GM19397 (cell line): Measurements from ENCODE around the gene SMARCA2.

Experiments used
- ATAC-seq: cut with Tn5 transposase; IDR thresholded peaks from one replicate; pipeline ENCODE4 v1.9.1; 2021; ENCODE audit warnings: mild to moderate bottlenecking, moderate library complexity; ENCODE audit not compliant: unreplicated experiment

The SMARCA2 gene

DNA sequence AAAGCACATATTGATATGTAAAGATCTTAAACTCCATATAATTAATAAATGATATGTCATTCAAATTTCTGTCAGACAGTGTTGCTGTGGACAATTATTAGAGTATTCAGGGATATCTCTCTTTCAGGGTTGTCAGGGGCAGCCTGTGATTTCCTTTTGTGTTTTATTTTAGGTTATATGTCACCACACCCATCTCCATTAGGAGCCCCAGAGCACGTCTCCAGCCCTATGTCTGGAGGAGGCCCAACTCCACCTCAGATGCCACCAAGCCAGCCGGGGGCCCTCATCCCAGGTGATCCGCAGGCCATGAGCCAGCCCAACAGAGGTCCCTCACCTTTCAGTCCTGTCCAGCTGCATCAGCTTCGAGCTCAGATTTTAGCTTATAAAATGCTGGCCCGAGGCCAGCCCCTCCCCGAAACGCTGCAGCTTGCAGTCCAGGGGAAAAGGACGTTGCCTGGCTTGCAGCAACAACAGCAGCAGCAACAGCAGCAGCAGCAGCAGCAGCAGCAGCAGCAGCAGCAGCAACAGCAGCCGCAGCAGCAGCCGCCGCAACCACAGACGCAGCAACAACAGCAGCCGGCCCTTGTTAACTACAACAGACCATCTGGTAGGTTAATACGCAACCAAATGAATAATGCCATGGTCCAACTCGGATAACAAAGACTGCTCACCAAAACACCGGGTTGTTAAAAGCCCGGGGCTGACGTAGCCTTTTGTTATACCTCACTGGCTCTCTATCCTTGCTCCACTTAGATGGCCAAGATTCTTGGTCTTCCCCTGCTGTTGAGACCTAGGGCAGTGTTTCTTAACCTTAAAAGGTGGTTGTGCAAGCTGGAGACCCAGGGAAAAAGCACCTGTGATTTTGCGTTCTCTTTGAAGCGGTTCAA, 24.4 kb downstream of the SMARCA2 start:
- no peak for ATAC-seq

DNA sequence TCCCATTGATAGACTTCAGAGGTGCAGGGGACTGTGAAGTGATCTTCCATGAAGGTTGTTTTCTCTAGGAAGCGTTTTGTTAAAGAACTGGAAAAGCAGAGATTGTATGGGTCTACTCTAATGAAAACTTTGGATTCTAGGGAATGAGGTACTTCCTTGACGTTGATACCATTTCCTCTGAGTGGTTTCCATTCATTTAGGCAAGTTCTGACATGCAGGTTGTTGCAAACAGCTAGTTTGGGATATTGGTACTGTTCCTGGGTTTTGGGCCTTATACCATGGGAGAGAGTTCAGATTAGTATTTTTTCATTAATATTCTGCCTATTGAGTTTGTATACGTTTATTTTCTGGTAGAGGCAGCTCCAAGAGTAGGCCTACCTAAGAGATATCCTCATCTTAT, 25.7 kb downstream of the SMARCA2 start:
- no peak for ATAC-seq

DNA sequence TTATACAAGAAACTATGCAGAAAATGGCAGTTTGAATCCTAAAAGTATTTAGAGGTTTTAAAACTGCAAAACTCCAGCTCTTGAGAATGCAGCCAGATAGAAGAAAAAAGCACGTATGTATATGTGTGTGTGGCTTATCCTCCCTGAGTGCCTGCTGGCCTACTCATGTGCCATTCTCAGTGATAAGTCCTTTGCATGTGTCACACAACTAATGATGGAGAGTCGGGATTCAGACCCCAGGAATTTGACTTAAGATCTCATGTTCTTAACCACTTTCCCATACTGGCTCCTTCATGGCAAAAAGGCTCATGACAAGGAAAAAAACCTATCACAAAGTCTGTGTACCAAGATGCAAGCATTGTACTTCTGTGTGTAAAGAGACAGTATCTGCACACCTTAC, 26.6 kb downstream of the SMARCA2 start:
- no peak for ATAC-seq

DNA sequence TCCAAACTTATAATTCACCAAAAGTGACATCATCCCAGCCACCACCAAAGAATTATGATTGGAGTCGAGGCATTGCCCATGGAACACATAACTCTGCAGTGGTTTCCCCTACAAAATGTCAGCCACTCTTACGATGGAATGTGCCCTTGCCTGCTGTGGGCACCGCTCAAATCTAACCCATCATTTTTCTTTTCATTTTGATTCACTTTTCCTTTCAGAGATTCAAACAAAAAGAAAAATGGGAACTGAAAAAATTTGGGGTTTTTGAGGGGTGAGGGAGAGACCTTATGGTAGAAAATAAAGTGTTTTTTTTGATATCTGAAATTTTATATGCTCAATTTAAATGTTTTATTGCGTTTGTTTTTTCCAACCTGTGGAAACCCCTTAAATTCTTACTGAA, 28.1 kb downstream of the SMARCA2 start:
- no peak for ATAC-seq

DNA sequence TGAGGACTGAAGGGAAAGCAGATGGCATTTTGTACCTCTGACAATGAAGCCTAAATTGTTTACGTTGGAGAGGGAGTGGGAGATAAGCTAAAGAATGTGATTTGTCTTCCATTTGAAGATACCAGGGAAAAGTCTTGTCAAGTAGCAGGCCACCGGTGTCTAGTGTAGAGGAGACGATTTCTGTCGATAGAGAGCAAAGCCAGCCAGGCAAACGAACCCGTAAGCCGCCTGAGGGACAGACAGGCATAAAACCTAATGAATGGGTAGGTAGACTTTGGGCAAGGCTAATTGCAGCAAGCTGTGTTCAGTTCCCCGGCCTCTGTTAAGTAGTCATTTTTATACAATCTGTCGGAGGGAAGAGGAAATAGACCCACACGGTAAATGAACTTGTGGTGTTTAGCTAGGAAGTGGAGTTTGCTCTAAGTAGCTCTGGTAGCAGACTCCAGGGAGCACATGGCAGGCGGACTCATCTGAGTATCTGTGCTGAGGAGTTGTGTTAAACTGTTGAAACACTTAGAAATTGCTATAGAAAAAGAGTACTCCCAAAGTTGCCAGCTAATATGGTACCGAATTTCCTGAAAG, 28.8 kb downstream of the SMARCA2 start:
- ATAC-seq = peak; percentile 75

DNA sequence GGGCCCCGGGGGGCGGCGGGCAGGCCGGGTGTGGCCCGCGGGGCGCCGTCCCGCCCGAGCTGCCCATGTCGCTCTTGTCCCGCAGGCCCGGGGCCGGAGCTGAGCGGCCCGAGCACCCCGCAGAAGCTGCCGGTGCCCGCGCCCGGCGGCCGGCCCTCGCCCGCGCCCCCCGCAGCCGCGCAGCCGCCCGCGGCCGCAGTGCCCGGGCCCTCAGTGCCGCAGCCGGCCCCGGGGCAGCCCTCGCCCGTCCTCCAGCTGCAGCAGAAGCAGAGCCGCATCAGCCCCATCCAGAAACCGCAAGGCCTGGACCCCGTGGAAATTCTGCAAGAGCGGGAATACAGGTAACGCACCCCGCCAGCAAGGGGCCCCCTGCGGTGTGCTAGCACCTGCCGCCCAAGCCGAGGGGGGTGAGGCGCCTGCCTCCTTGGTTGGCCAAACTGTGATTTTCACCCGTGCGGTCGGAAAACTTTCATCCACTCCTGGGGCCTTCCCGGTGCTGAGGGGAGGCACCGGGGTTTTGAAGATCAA, 32.1 kb downstream of the SMARCA2 start:
- ATAC-seq = no peak

DNA sequence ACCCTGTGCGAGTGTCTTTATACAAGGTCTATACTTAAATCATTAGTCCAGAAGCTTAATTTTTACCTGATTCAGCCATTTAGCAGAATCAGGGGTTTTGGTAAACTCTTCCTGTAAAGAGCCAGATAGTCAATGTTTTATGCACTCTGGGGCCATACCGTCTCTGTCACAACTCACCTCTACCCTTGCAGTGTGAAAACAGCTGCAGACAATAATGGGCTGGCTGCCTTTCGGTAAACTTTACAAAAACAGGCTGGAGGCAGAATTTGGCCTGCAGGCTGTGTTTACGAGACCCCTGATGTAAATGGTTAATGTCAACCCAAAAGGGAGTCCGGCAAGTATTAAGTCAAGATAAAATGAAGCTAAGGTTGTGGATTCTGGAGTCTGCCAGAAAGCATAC, 32.8 kb downstream of the SMARCA2 start:
- ATAC-seq = no peak

DNA sequence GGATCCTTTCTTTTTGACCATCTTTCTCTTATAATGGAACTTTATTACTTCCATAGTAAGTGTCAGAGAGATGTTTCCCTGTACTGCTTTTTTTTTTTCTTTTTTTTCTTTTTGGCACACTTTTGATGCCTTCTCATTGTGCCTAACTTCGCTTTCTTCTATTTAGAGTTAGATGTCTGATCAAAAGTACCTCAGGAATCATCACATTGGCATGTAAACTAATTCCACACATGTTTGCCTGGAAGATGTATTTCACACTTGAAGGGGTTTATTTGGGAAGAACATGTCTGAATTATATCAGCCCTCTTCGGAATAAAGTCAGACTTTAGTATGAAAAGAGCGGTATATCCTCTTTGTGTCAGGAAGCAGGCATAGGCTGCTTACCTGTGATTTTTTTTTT, 35.1 kb downstream of the SMARCA2 start:
- ATAC-seq = no peak

DNA sequence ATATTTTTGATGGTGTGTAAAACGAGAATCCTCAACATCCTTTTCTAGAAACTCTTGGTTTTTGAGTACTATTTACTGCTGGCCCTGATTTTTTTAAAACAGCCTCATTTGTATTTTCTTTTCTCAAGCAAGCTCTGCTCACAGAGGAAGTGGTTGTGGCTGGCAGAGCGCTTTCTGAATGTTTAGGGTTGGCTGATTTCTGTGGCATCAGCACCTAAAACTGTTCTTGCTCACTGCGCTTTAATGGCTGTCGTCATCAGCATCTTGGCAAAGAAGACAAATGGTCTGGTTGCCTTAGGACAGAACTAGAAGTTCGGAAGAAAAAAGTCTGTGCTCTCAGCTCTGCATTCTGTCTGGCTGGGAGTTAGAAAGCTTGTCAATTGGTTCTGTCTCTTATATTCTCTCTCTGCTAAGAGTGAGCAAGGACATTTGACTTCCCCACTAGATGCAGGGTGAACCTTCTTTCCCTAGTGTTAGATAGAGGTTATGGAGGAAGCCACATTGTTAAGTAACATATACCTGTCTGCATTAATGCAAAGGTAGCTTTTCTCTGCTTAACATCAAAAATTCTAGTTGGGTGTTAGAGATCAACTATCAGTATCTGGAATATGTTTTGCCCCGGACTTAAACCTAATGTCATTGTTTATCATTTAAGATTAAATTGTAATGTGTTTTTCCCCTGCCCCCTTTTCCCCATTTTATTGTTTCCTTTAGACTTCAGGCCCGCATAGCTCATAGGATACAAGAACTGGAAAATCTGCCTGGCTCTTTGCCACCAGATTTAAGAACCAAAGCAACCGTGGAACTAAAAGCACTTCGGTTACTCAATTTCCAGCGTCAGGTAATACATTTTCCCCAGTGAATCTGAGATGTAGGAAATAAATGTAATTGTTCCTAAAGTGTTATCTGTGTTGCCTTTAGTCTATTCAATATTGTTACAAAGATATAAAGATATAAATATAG, 39.0 kb downstream of the SMARCA2 start:
- peak; percentile 95 for ATAC-seq

DNA sequence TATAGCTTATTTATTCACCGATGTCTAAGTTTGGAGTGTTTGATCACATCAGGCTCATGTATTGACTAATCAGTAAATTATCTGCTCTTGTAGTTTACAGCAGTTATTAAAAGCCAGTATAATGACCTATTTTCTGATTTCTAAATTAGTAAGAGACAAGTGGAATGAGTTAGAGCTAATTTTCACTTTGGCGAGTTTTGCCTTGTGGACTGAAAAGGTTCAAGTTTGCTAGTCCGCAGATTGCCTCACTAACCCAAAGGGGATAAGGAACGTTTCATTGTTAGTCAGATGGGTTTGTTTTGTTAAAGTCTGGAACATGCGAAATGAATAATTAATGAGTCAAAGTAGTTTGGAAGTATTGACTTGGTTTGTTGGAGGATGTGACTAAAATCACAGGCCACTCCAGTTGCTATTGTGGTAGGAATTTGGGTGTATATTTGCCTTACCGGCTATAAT, 40.1 kb downstream of the SMARCA2 start:
- ATAC-seq = no peak

DNA sequence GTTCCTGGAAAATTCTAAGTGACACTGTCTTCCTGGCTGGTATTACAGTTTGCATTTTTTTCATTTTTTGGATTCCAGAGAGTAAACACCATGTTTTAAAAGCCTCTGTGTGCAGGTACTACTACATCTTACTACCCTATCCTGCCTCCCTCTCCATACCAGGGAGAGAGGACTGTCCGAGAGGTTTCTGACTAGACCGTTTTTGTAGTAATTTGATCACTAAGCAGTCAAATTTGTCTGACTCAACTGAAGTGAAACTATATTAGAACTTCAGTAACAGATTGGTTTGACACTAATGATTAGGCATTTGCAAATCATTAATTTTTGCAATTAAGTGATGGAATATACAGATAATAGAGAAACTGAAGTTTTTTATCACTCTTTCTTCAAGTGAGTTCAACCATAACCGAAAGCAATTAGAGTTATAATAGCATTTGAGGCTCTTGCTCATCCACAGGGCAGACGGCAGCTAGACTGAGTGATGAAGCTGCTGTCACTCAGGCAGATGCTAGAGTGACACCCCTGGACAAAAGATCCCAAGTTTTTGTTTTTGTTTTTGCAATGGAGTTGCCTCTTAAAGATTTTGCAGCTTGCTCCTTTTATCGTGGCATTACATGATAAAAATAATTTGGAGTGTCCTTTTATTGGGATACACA, 44.3 kb downstream of the SMARCA2 start:
- no peak for ATAC-seq

DNA sequence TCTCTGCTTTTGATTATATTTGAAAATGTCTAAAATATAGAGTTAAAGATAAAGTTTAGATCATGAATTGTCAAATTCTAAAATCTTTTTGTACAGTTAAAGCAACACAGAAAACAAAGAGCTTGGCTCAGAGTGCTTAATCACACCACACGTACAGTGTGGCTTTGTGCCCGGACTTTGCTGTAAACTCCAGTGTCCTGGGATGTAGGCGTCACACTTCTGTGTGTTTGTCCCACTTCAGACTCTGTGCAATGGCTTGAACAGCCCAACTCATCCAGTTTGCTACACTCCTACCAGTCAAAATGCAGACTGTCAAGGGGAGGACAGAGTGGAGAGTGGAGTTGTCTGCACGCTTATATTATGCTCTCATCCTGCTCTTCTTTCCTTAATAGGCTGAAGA, 45.3 kb downstream of the SMARCA2 start:
- ATAC-seq = no peak

DNA sequence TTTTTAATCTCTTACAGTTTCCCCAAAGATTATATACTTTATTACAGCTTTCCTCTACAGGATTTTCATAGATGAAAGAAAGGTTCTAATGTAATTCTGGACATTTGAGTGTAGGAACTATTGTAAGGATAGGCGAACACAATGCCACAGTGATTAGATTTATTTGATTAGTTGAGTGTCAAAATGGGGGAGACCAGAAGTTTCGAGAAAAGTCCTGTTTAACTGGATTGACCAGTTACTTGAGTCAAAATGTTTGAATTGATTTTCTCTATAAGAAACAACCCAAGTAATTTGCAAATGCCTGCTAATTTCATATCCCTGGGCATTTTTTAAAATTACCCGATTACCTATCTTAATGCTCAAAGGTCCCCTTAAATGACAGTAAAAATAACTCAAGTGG, 50.6 kb downstream of the SMARCA2 start:
- ATAC-seq = no peak

DNA sequence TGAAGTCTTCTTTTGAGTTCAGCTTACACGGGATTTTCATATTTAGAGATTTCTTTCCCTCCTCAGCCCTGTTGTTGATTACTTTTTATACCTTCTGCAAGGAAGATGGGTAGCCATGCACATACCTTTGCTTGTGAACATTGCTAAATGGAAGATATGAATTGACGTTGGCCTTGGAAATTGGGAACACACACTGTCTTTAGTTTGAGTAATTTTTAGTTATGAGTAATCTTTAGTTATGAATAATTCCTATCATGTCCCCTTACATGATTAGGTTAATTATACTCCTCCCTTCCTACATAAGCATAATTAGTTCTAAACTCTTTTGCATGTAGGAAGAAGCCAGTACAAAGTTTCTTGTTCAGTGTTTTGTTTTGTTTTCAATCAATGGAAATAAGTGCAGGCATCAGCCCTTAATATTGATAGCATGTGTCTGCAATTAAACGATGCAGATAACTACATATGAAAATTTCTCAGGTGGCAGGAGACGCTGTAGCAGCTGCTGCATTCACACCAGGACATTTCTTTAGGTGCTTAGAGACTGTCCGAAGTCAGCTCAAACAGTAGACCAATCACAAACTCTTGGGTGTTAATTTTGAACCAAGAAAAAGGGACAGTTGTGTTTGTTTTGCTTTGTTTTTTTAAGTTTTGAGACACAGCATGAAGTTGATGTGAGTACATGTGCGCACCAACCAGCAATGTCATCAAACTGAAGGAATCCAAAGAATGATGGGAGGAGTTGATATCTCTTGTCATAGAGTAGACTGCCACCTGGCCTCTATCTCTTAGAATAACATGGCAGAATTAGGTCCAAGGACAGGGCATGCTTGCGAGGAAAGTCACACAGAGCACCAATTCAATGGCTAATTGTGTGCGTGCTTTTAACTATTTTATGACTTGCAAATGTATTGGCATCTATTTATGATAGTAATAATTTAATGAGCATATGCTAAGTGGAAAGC, 51.4 kb downstream of the SMARCA2 start:
- ATAC-seq = no peak

DNA sequence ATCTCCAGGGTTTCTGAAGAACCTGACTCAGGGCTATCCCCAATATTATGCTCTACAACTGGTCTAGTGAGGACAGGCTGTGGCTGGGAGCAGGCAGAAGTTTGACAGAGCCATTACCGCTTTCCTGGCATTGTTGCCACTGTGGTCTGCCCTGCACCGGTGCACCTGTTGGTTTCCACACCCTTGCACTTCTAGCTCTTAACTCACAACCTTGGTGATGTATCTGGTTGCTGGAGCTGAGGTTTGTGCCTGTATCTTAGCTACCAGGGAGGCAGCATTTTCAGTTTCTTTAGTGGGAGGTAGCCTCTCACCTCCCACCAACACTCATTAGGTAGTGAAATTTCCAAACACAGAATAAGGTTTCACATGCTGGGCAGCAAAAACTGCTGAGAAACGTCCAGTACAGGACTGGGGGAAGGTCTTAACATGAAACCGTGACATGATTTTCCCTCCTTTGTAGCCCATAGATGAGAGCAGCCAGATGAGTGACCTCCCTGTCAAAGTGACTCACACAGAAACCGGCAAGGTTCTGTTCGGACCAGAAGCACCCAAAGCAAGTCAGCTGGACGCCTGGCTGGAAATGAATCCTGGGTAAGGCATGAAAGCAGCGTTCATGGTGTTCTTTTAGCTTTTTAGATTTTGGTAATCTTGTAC, 57.7 kb downstream of the SMARCA2 start:
- ATAC-seq = no peak

DNA sequence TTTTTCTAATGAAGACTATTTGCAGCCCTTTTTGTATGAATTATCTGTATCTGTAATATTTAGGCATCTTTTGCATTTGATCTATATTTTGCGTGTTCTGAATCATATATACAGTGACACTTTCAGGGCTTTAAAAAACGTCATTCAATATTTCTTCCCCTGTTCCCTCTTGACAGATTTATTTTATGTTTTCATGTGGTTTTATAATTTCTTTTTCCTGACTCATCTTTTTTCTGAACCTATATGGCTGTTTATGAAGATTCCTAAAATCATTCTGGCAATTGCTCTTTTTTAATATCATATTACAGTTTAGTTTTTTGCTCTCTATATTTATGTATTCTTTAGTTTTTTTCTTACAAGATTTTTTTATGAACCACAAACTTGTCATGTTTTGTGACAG, 67.6 kb downstream of the SMARCA2 start:
- no peak for ATAC-seq

DNA sequence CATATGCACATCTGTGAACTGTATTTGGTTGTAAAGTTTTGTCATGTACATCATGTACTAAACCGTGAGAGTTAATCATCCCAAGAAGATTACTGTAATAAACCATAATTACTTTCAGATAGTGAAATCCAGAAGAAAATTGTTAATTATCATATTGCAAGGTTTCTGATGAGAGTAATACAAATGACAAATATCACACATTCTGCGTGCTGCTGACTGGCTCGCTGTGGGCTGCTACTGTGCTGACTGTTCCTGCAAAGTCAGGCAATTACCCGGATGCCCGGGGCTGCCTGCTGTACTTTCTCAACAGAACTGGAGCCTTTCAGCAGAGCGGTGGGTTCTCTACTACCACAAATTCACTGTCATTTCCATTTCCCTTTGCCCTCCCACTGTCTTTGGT, 68.3 kb downstream of the SMARCA2 start:
- no peak for ATAC-seq

DNA sequence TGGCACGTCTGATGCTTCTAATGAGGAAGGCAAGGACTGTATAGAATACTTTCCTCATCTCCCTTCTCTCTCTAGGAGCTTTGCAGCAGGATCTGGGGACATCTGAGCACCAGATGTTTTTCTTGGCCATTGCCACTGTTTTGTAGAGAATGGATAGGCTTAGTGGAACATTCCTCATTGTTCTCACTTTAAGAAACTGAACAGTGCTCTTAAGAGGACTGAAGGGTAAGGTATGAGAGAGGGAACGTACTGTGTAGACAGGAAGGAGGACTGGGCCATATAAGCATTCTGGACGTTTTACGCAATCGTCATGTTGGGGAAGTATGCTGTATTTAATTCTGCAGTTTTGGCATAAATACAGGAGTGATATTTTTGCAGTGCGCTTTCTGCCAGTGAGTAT, 70.6 kb downstream of the SMARCA2 start:
- no peak for ATAC-seq

DNA sequence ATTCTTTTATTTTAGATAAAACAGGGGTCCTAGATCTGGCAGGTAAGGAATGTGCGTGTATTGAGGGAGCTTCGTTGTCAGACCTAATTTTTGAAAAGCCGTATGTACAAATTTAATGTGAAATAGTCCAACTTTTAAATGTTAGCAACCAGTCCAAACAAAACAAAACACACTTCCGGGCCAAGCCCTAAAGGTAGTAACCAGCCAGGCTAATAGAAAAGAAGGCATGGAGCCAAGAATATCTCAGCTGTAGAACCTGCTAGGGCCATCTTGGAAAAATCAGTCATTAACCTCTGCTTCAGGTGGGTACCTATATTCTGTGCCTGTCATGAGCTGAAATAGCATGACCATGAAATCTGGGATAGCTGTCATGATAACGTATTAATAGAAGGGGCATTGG, 71.0 kb downstream of the SMARCA2 start:
- ATAC-seq = no peak
